Measurements from ENCODE around the gene NCOA7.

GRCh38 chr6:125966569-125966968, 175.8 kb downstream of the NCOA7 start:
- TF ChIP-seq TAF1 (IDR thresholded peaks at IDR 0.05; ENCODE audit: low read depth, low read length) (no peak), POLR2AphosphoS5 (IDR thresholded peaks at IDR 0.05; ENCODE audit: low read depth, low read length) (no peak), POLR2A (IDR thresholded peaks at IDR 0.05; ENCODE audit: low read depth, low read length) (no peak)

Data from GM12891 (cell line).